Activated CD4-positive, CD25-positive, alpha-beta regulatory T cell treated with anti-CD3 and anti-CD28 coated beads, Interleukin-2, amount 50 U/mL, for 16 hours (primary cell): ENCODE data around the gene GMPPA.

Experiments used
- DNase-seq: peaks from one replicate; pipeline ENCODE4 v3.0.0-alpha.2; 2020; ENCODE audit warnings: low read depth, low spot score

GMPPA gene

GRCh38 chr2:219506153-219506801, 7.6 kb downstream of the GMPPA start:
- no peak for DNase-seq

GRCh38 chr2:219506802-219507526, 8.3 kb downstream of the GMPPA start:
- no peak for DNase-seq

GRCh38 chr2:219507581-219508443, 9.1 kb downstream of the GMPPA start:
- DNase-seq = no peak

- no peak for DNase-seq
These were observed 9.7 kb downstream of the GMPPA start for GRCh38 chr2:219508444-219508734.

GRCh38 chr2:219508971-219509779, 10.5 kb downstream of the GMPPA start:
- no peak for DNase-seq

GRCh38 chr2:219509780-219510511, 11.3 kb downstream of the GMPPA start:
- DNase-seq = no peak

- DNase-seq = no peak
These were observed 11.9 kb downstream of the GMPPA start for GRCh38 chr2:219510512-219511135.

GRCh38 chr2:219511547-219512325, 13.0 kb downstream of the GMPPA start:
- no peak for DNase-seq

- DNase-seq = no peak
These were observed 14.0 kb downstream of the GMPPA start for GRCh38 chr2:219512524-219513216.

GRCh38 chr2:219513787-219514186, 15.1 kb downstream of the GMPPA start:
- DNase-seq = no peak

- no peak for DNase-seq
These were observed 15.6 kb downstream of the GMPPA start, which contains the start of gene ASIC4 for GRCh38 chr2:219514196-219514761. Gene ASIC4, plus strand, starts transcription at chr2:219514482. Its CDS starts 243 bp downstream, at chr2:219514725.

- DNase-seq = no peak
These were observed 16.1 kb downstream of the GMPPA start for GRCh38 chr2:219514836-219515235.

- no peak for DNase-seq
These were observed 17.4 kb downstream of the GMPPA start for GRCh38 chr2:219515874-219516629.

GRCh38 chr2:219516888-219517287, 18.2 kb downstream of the GMPPA start:
- no peak for DNase-seq

- DNase-seq = no peak
These were observed 19.5 kb downstream of the GMPPA start for GRCh38 chr2:219517954-219518778.

GRCh38 chr2:219519526-219519916, 20.8 kb downstream of the GMPPA start:
- no peak for DNase-seq

- no peak for DNase-seq
These were observed 21.4 kb downstream of the GMPPA start for GRCh38 chr2:219520079-219520478.
